Central memory CD8-positive, alpha-beta T cell (primary cell): Measurements from ENCODE around the gene EPHA8.

Experiments
- ATAC-seq: fragments of 150-1000 bp; cut with Tn5 transposase; replicated peaks from 2 replicates; pipeline ENCODE4 v1.10.0; 2022; ENCODE audit warnings: mild to moderate bottlenecking, moderate FRiP score, moderate number of reproducible peaks; ENCODE audit not compliant: poor library complexity, severe bottlenecking; ENCODE audit errors: extremely low read depth
- DNase-seq, 2 donors: peaks; one replicate each; pipeline ENCODE4 v3.0.0; 2021; ENCODE audit warnings: low spot score in 2 of 2
- H3K27ac Mint-ChIP-seq: one replicate; pipeline ENCODE4 v1.8.0; 2022; ENCODE audit warnings: low read depth, mild to moderate bottlenecking, moderate library complexity, mixed read lengths
- H3K27me3 Mint-ChIP-seq: one replicate; pipeline ENCODE4 v1.8.0; 2022; ENCODE audit warnings: mixed read lengths
- H3K36me3 Mint-ChIP-seq: one replicate; pipeline ENCODE4 v1.8.0; 2022; ENCODE audit warnings: mild to moderate bottlenecking, moderate library complexity, mixed read lengths; ENCODE audit not compliant: insufficient read depth
- H3K4me1 Mint-ChIP-seq: one replicate; pipeline ENCODE4 v1.8.0; 2022; ENCODE audit warnings: mixed read lengths
- H3K4me3 Mint-ChIP-seq: one replicate; pipeline ENCODE4 v1.8.0; 2022; ENCODE audit warnings: mild to moderate bottlenecking, moderate library complexity, mixed read lengths
- H3K9me3 Mint-ChIP-seq: one replicate; pipeline ENCODE4 v1.8.0; 2022; ENCODE audit warnings: mixed read lengths

Gene EPHA8

GRCh38 chr1:22592919-22593790, 29.9 kb downstream of the EPHA8 start:
- H3K27me3 Mint-ChIP-seq, result peaks cover 67% of the 10 kb centered on the region

GRCh38 chr1:22594396-22594795, 31.1 kb downstream of the EPHA8 start:
- H3K4me1 Mint-ChIP-seq, result no peaks in the 10 kb centered on the region
- H3K4me3 Mint-ChIP-seq, result no peak overlapping the region
- H3K27ac Mint-ChIP-seq, result no peak overlapping the region
- ATAC-seq (no peak), DNase-seq (no peak)
- H3K9me3 Mint-ChIP-seq, result no peaks in the 10 kb centered on the region
- no peaks in the 10 kb centered on the region for H3K36me3 Mint-ChIP-seq
- H3K27me3 Mint-ChIP-seq, result peaks cover 75% of the 10 kb centered on the region

More at GRCh38 chr1:22592919-22593790, 29.9 kb downstream of the EPHA8 start:
- Mint-ChIP-seq H3K9me3 (no peaks in the 10 kb centered on the region), H3K36me3 (no peaks in the 10 kb centered on the region), H3K4me3 (no peak overlapping the region), H3K4me1 (no peaks in the 10 kb centered on the region), H3K27ac (no peak overlapping the region)
- DNase-seq (no peak), ATAC-seq (no peak)

DNA sequence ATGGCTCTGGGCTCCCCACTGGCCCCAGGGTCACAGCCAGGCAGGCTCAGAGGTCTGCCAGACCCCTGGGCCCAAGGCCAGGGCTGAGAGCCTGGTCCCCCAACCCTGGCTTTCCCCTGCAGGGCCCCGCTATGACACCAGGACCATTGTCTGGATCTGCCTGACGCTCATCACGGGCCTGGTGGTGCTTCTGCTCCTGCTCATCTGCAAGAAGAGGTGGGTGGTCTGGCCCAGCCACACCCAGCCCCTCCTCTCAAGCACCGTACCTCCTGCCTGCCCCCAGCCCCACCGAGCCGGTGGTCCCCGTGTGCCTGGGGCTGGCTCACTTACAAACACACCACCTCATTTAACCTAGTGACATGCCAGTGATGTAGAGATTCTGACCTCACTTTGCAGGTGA, 31.8 kb downstream of the EPHA8 start:
- ATAC-seq (no peak), DNase-seq (no peak)
- H3K9me3 Mint-ChIP-seq, result no peaks in the 10 kb centered on the region
- H3K4me3 Mint-ChIP-seq, result no peak overlapping the region
- peaks cover 70% of the 10 kb centered on the region for H3K27me3 Mint-ChIP-seq
- H3K27ac Mint-ChIP-seq, result no peak overlapping the region
- no peaks in the 10 kb centered on the region for H3K4me1 Mint-ChIP-seq
- no peaks in the 10 kb centered on the region for H3K36me3 Mint-ChIP-seq

DNA sequence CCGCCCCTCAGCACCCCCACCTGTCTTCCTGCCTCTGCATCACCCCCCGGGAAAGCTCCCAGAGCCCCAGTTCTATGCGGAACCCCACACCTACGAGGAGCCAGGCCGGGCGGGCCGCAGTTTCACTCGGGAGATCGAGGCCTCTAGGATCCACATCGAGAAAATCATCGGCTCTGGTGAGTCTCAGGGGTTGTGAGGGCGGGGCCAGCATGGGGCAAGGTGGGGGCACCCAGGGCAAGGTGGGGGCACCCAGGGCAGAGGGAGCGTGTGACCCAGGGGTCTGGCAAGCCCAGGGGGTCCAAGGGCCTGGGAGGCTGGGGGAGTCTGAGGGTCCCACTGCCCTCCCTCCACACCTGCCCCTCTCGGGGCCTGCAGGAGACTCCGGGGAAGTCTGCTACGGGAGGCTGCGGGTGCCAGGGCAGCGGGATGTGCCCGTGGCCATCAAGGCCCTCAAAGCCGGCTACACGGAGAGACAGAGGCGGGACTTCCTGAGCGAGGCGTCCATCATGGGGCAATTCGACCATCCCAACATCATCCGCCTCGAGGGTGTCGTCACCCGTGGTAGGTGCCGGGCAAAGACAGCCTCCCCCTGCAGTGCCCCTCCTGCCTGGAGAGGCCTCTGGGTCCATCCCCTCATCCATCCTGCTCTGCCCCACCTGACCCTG, 34.1 kb downstream of the EPHA8 start:
- Mint-ChIP-seq H3K27me3 (peaks cover 58% of the 10 kb centered on the region), H3K4me3 (no peak overlapping the region), H3K9me3 (no peaks in the 10 kb centered on the region), H3K27ac (no peak overlapping the region), H3K36me3 (no peaks in the 10 kb centered on the region), H3K4me1 (no peaks in the 10 kb centered on the region)
- no peak for ATAC-seq
- DNase-seq, result no peak

DNA sequence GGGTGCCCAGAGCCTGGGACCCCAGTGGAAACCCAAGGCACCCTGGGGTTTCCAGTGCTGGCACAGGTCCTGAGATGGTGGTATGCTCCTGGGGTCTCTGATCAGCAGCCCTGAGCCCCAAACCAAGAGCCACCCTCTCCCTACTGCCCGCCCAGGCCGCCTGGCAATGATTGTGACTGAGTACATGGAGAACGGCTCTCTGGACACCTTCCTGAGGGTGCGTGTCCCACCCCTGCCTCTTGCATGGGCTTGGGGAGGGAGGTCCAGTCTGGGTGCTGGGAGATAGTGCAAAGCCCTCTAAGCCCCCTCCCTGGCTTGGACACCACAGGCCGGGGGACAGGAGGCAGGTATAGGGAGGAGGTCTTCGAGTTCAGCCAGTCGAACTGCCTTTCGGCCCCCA, 34.7 kb downstream of the EPHA8 start:
- Mint-ChIP-seq H3K27ac (no peak overlapping the region), H3K36me3 (no peaks in the 10 kb centered on the region), H3K27me3 (peaks cover 58% of the 10 kb centered on the region), H3K9me3 (no peaks in the 10 kb centered on the region), H3K4me3 (no peak overlapping the region), H3K4me1 (no peaks in the 10 kb centered on the region)
- DNase-seq, result no peak
- ATAC-seq, result no peak

DNA sequence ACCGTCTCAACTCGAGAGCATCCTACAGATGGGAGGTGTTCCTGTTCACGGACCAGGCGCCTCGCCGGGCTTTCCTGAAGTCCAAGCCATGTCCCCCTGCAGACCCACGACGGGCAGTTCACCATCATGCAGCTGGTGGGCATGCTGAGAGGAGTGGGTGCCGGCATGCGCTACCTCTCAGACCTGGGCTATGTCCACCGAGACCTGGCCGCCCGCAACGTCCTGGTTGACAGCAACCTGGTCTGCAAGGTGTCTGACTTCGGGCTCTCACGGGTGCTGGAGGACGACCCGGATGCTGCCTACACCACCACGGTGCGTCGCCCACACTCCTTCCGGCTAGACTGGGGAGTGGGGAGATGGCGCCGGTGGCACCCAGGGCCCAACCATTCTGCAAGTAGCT, 35.4 kb downstream of the EPHA8 start:
- no peaks in the 10 kb centered on the region for H3K36me3 Mint-ChIP-seq
- no peak for ATAC-seq
- H3K4me1 Mint-ChIP-seq, result no peaks in the 10 kb centered on the region
- peaks cover 66% of the 10 kb centered on the region for H3K27me3 Mint-ChIP-seq
- no peaks in the 10 kb centered on the region for H3K9me3 Mint-ChIP-seq
- DNase-seq, result no peak
- no peak overlapping the region for H3K4me3 Mint-ChIP-seq
- H3K27ac Mint-ChIP-seq, result no peak overlapping the region

DNA sequence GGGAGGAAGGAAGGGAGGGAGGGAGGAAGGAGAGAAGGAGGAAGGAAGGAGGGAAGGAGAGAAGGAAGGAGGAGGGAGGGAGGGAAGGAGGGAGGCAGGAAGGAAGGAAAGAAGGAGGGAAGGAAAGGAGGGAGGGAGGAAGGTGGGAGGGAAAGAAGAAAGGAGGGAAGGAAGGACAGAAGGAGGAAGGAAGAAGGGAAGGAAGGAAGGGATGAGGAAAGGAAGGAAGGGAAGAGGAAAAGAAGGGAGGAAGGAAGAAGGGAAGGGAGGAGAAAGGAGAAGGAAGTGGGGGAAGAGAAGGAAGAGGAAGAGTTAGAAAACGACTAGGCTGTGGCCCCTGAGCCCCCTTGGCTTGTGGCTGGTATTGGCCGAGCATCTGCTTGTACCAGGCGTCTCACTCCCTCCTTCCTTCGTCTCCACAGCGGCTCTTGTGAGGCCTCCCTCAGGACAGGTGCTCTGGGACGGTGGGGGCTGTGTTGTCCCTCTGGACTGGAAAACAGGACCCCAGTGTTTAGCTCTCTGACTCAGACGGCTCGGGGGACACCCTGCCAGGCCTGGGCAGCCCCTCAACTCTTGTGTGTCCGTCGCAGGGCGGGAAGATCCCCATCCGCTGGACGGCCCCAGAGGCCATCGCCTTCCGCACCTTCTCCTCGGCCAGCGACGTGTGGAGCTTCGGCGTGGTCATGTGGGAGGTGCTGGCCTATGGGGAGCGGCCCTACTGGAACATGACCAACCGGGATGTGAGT, 37.0 kb downstream of the EPHA8 start:
- ATAC-seq, result no peak
- Mint-ChIP-seq H3K9me3 (no peaks in the 10 kb centered on the region), H3K4me1 (no peaks in the 10 kb centered on the region), H3K4me3 (no peak overlapping the region), H3K27me3 (peaks cover 70% of the 10 kb centered on the region), H3K27ac (no peak overlapping the region), H3K36me3 (no peaks in the 10 kb centered on the region)
- no peak for DNase-seq

DNA sequence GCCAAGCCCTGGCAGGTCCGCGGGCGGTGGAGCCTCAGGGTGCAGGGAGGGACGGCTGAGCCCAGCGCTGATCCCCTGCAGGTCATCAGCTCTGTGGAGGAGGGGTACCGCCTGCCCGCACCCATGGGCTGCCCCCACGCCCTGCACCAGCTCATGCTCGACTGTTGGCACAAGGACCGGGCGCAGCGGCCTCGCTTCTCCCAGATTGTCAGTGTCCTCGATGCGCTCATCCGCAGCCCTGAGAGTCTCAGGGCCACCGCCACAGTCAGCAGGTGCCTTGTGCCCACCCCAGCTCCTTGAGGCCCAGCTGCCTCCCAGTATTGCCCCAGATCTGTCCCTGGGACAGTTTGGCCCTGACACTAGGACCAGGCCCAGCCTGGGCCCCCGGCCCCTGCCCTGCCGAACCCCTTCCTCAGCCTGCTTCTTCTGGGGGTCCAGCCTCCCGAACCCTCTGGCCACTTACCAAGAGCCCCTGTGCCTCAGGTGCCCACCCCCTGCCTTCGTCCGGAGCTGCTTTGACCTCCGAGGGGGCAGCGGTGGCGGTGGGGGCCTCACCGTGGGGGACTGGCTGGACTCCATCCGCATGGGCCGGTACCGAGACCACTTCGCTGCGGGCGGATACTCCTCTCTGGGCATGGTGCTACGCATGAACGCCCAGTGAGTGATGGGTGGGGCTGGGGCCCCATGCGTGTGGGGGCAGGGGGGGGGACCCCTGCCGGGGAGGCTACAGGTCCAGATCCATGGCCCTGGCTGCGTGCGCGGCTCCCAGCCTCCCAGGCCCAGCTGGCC, 37.7 kb downstream of the EPHA8 start:
- no peaks in the 10 kb centered on the region for H3K9me3 Mint-ChIP-seq
- no peaks in the 10 kb centered on the region for H3K36me3 Mint-ChIP-seq
- H3K4me1 Mint-ChIP-seq, result no peaks in the 10 kb centered on the region
- H3K4me3 Mint-ChIP-seq, result no peak overlapping the region
- H3K27ac Mint-ChIP-seq, result no peak overlapping the region
- no peak for ATAC-seq
- DNase-seq, result no peak
- peaks cover 70% of the 10 kb centered on the region for H3K27me3 Mint-ChIP-seq

- no peak overlapping the region for H3K4me3 Mint-ChIP-seq
- no peak for ATAC-seq
- H3K36me3 Mint-ChIP-seq, result no peaks in the 10 kb centered on the region
- H3K4me1 Mint-ChIP-seq, result no peaks in the 10 kb centered on the region
- no peak overlapping the region for H3K27ac Mint-ChIP-seq
- H3K27me3 Mint-ChIP-seq, result peaks cover 69% of the 10 kb centered on the region
- H3K9me3 Mint-ChIP-seq, result no peaks in the 10 kb centered on the region
- no peak for DNase-seq
Observed at GRCh38 chr1:22601610-22602009, 38.3 kb downstream of the EPHA8 start.

DNA sequence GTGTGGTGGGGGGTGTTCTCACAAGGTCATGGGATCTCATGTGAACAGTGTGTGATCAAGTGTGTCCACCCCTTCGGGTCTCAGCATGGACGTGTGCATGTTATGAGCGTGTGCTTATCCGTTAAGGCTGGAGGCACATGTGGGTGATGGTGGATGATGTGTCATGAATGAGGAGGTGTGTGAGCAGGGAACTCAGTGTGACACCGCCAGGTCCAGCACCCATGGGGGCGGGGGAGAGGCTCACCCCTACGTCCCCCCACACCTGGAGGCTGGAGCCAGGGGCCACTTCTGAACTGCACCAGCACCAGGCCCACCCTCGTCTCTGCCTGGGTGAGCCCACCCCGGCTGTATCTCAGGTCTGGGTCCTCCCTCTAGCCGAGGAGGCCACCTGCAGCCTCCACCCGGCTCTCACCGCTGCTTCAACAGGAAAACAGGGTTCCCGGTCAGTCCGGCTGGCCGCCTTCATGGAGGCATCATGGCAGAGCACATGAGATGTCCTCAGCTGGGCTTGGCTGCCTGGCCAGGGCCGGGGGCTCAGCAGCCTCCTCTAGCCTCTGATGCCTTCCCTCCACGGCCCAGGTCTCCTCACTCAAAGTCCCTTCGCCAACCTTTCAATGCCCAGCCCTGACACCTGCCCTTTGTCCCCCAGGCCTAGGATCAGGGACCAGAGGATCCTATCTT, 38.9 kb downstream of the EPHA8 start:
- Mint-ChIP-seq H3K27me3 (peaks cover 65% of the 10 kb centered on the region), H3K4me3 (no peak overlapping the region), H3K27ac (no peak overlapping the region), H3K9me3 (no peaks in the 10 kb centered on the region), H3K36me3 (no peaks in the 10 kb centered on the region), H3K4me1 (no peaks in the 10 kb centered on the region)
- ATAC-seq (no peak), DNase-seq (no peak)

GRCh38 chr1:22606161-22606560, 42.9 kb downstream of the EPHA8 start:
- Mint-ChIP-seq H3K27me3 (peaks cover 85% of the 10 kb centered on the region), H3K27ac (no peak overlapping the region), H3K36me3 (no peaks in the 10 kb centered on the region), H3K4me3 (no peak overlapping the region), H3K9me3 (no peaks in the 10 kb centered on the region), H3K4me1 (no peaks in the 10 kb centered on the region)
- DNase-seq (no peak), ATAC-seq (no peak)

GRCh38 chr1:22607154-22607553, 43.9 kb downstream of the EPHA8 start:
- no peak for DNase-seq
- ATAC-seq, result no peak
- H3K27me3 Mint-ChIP-seq, result peaks cover 92% of the 10 kb centered on the region
- H3K4me3 Mint-ChIP-seq, result no peak overlapping the region
- H3K36me3 Mint-ChIP-seq, result no peaks in the 10 kb centered on the region
- H3K27ac Mint-ChIP-seq, result no peak overlapping the region
- no peaks in the 10 kb centered on the region for H3K9me3 Mint-ChIP-seq
- H3K4me1 Mint-ChIP-seq, result no peaks in the 10 kb centered on the region
